HUES6 (cell line): Measurements from ENCODE around the gene SSC4D.

Experiments used
- H3K27ac ChIP-seq: 2 replicates; pipeline ENCODE4 v1.7.0; 2013; ENCODE audit warnings: low read depth, mild to moderate bottlenecking, low read length, inconsistent platforms
- H3K27me3 ChIP-seq: 2 replicates; pipeline ENCODE4 v1.6.1; 2013; ENCODE audit warnings: low read length; ENCODE audit not compliant: control insufficient read depth, insufficient read depth
- H3K36me3 ChIP-seq: 2 replicates; pipeline ENCODE4 v1.6.1; 2013; ENCODE audit warnings: low read length; ENCODE audit not compliant: control insufficient read depth, insufficient read depth
- H3K4me1 ChIP-seq: 2 replicates; pipeline ENCODE4 v1.6.1; 2013; ENCODE audit warnings: low read length; ENCODE audit not compliant: control insufficient read depth, insufficient read depth
- H3K4me3 ChIP-seq: 2 replicates; pipeline ENCODE4 v1.5.1; 2013; ENCODE audit warnings: low read depth, low read length
- H3K9ac ChIP-seq: one replicate; pipeline ENCODE4 v1.6.1; 2013; ENCODE audit warnings: mild to moderate bottlenecking, low read length
- H3K9me3 ChIP-seq: 2 replicates; pipeline ENCODE4 v1.6.1; 2013; ENCODE audit warnings: low read depth, low read length; ENCODE audit not compliant: control insufficient read depth, insufficient read depth

The SSC4D gene

GRCh38 chr7:76351372-76351771 lies 58.1 kb downstream of the SSC4D start:
- peaks cover 79% of the 10 kb centered on the region for H3K36me3 ChIP-seq
- H3K4me1 ChIP-seq: no peaks in the 10 kb centered on the region; the same call in 1 of the 2 replicates
- no peak overlapping the region for H3K9ac ChIP-seq
- H3K27ac ChIP-seq: no peak overlapping the region
- H3K27me3 ChIP-seq: no peaks in the 10 kb centered on the region
- H3K9me3 ChIP-seq: peaks cover 16% of the 10 kb centered on the region; the same call in 1 of the 2 replicates
- no peak overlapping the region for H3K4me3 ChIP-seq

GRCh38 chr7:76349313-76349885 lies 60.1 kb downstream of the SSC4D start:
- H3K4me1 ChIP-seq: no peaks in the 10 kb centered on the region
- H3K36me3 ChIP-seq: peaks cover 77% of the 10 kb centered on the region
- no peak overlapping the region for H3K4me3 ChIP-seq
- H3K27ac ChIP-seq: no peak overlapping the region
- H3K27me3 ChIP-seq: no peaks in the 10 kb centered on the region
- peaks cover 7% of the 10 kb centered on the region; the same call in 1 of the 2 replicates for H3K9me3 ChIP-seq
- H3K9ac ChIP-seq: no peak overlapping the region

- no peaks in the 10 kb centered on the region for H3K27me3 ChIP-seq
- no peak overlapping the region for H3K9ac ChIP-seq
- peaks cover 82% of the 10 kb centered on the region for H3K36me3 ChIP-seq
- H3K4me1 ChIP-seq: no peaks in the 10 kb centered on the region
- H3K4me3 ChIP-seq: no peak overlapping the region
- peaks cover 7% of the 10 kb centered on the region; the same call in 1 of the 2 replicates for H3K9me3 ChIP-seq
- no peak overlapping the region for H3K27ac ChIP-seq
These were observed 61.8 kb downstream of the SSC4D start for GRCh38 chr7:76347710-76348109.

- Histone ChIP-seq H3K27ac (no peak overlapping the region), H3K36me3 (peaks cover 85% of the 10 kb centered on the region), H3K27me3 (no peaks in the 10 kb centered on the region), H3K9ac (no peak overlapping the region), H3K9me3 (peaks cover 5% of the 10 kb centered on the region; the same call in 1 of the 2 replicates), H3K4me3 (no peak overlapping the region), H3K4me1 (no peaks in the 10 kb centered on the region)
These were observed 62.7 kb downstream of the SSC4D start for GRCh38 chr7:76346778-76347177.

- H3K4me3 ChIP-seq: no peak overlapping the region
- H3K4me1 ChIP-seq: no peaks in the 10 kb centered on the region
- H3K27me3 ChIP-seq: no peaks in the 10 kb centered on the region
- no peaks in the 10 kb centered on the region for H3K9me3 ChIP-seq
- no peak overlapping the region for H3K27ac ChIP-seq
- no peak overlapping the region for H3K9ac ChIP-seq
- H3K36me3 ChIP-seq: peaks cover 83% of the 10 kb centered on the region
These were observed 63.4 kb downstream of the SSC4D start for GRCh38 chr7:76346097-76346496.

GRCh38 chr7:76343931-76344321 lies 65.6 kb downstream of the SSC4D start:
- H3K9me3 ChIP-seq: no peaks in the 10 kb centered on the region

GRCh38 chr7:76343294-76343930 lies 66.1 kb downstream of the SSC4D start:
- Histone ChIP-seq H3K36me3 (peaks cover 83% of the 10 kb centered on the region), H3K4me3 (no peak overlapping the region), H3K27ac (no peak overlapping the region), H3K4me1 (peaks cover 6% of the 10 kb centered on the region; the same call in 1 of the 2 replicates), H3K9me3 (no peaks in the 10 kb centered on the region), H3K9ac (no peak overlapping the region), H3K27me3 (no peaks in the 10 kb centered on the region)

More at GRCh38 chr7:76343931-76344321, 65.6 kb downstream of the SSC4D start:
- Histone ChIP-seq H3K27ac (no peak overlapping the region), H3K4me1 (0 out of 2 replicates have a peak, but pooled peaks cover under 1% of the 10 kb centered on the region), H3K36me3 (peaks cover 79% of the 10 kb centered on the region), H3K27me3 (no peaks in the 10 kb centered on the region), H3K4me3 (no peak overlapping the region), H3K9ac (no peak overlapping the region)

- H3K36me3 ChIP-seq: peaks cover 79% of the 10 kb centered on the region
These were observed 67.3 kb downstream of the SSC4D start for GRCh38 chr7:76342222-76342621.

GRCh38 chr7:76340617-76341131 lies 68.8 kb downstream of the SSC4D start:
- Histone ChIP-seq H3K27me3 (no peaks in the 10 kb centered on the region), H3K4me3 (no peak overlapping the region), H3K4me1 (peaks cover 6% of the 10 kb centered on the region; the same call in 1 of the 2 replicates), H3K27ac (no peak overlapping the region), H3K36me3 (peaks cover 74% of the 10 kb centered on the region), H3K9me3 (no peaks in the 10 kb centered on the region), H3K9ac (no peak overlapping the region)

More at GRCh38 chr7:76342222-76342621, 67.3 kb downstream of the SSC4D start:
- Histone ChIP-seq H3K4me1 (peaks cover 6% of the 10 kb centered on the region; the same call in 1 of the 2 replicates), H3K27ac (no peak overlapping the region), H3K27me3 (no peaks in the 10 kb centered on the region), H3K4me3 (no peak overlapping the region), H3K9me3 (no peaks in the 10 kb centered on the region), H3K9ac (no peak overlapping the region)
